ENCODE measurements around the gene ENTPD6. TPM values are rescaled to one million over a fixed set of nuclear protein-coding genes. Genes with fewer than 3 reads are reported as not detected.

Gene ENTPD6
- total and polyA plus RNA-seq, 2 of the 4 experiments (the other 2 are of a cell fraction), result 61.1 to 98.6 TPM

DNA sequence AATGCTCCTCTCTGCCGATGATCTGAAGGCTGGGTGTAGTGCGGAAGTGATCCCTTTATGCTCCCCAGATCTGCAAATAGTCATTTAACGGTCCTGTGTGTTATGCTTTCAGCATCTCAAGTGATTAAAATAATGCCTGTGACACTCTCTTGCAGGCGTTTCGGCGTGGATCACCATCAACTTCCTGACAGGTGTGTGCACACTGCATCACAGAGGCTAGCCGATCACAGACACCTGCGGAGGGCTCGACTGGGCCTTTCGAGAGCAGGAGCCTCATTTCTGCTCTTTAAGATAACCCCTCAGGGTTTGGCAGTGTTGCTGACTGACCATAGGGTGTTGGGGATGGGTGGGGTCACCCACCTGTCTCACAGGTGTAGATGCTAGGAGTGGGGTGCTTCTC is 20.0 kb downstream of the ENTPD6 start:
- no peak overlapping the region for H2AFZ ChIP-seq (replicated peaks; ENCODE audit: low read length, poor library complexity)
- no peak overlapping the region for H4K8ac ChIP-seq (ENCODE audit: low read depth in 2 of 2, low read length in 2 of 2)
- H3K4me3 ChIP-seq (ENCODE audit: insufficient read depth, low read depth, low read length), result no peak overlapping the region
- no peak overlapping the region for H4K5ac ChIP-seq (ENCODE audit: low read depth, low read length)
- H3K4me1 ChIP-seq (ENCODE audit: control insufficient read depth, insufficient read depth, low read length), result no peaks in the 10 kb centered on the region
- no peak overlapping the region for H3K56ac ChIP-seq (ENCODE audit: extremely low read depth, insufficient read depth, low read length)
- no peak overlapping the region for H2BK20ac ChIP-seq (ENCODE audit: low read depth, low read length)
- DNase-seq (no peak), ATAC-seq (ENCODE audit: low read depth) (no peak)
- 0 out of 4 replicates have a peak, but pooled peaks cover 0 to 6% of the 10 kb centered on the region in 2 experiments for H3K79me1 ChIP-seq (ENCODE audit: low read depth in 1 of 2, low read length in 2 of 2)
- no peak overlapping the region for H4K91ac ChIP-seq (ENCODE audit: insufficient read depth, low read depth, low read length)
- 95% methylated on average over 2 of the region's 10 CpGs; no CpG with 5 or more reads in 1 of the 2 experiments for WGBS, 2 experiments (ENCODE audit: extremely low coverage in 2 of 2, insufficient read length in 1 of 2)
- H3K9ac ChIP-seq (ENCODE audit: low read depth, low read length), result no peak overlapping the region
- no peak overlapping the region for H3K14ac ChIP-seq (replicated peaks; ENCODE audit: low read depth, low read length)
- H2BK120ac ChIP-seq (ENCODE audit: low read depth, low read length), result no peak overlapping the region
- H3K9me1 ChIP-seq (ENCODE audit: insufficient read depth, low read length), result no peaks in the 10 kb centered on the region; the same call in 1 of the 2 replicates
- H2BK5ac ChIP-seq (ENCODE audit: low read depth, low read length, poor library complexity, severe bottlenecking), result no peak overlapping the region
- H3K27me3 ChIP-seq (ENCODE audit: control insufficient read depth, insufficient read depth, low read length), result no peaks in the 10 kb centered on the region
- in situ Hi-C loops (cut with MboI; ENCODE audit: low sequenced_read_pairs) (loop anchor here (10.0 kb wide), 2 partner anchors 49 to 169 kb away; no protein-coding TSS in a partner anchor), intact Hi-C loops (cut with micrococcal nuclease) (no loop called here), dilution Hi-C loops (cut with HindIII; ENCODE audit: low sequenced_read_pairs, unreplicated experiment) (no loop called here)
- no peak overlapping the region for H2AK9ac ChIP-seq (replicated peaks; ENCODE audit: low read depth, low read length, poor library complexity)
- no peak overlapping the region for H2BK15ac ChIP-seq (ENCODE audit: low read depth, low read length)
- peaks cover 34% of the 10 kb centered on the region for H3K36me3 ChIP-seq (ENCODE audit: control insufficient read depth, insufficient read depth, low read length)
- no peaks in the 10 kb centered on the region for H3K9me3 ChIP-seq (ENCODE audit: control insufficient read depth, insufficient read depth, low read length)
- H3K4ac ChIP-seq (ENCODE audit: low read depth, low read length), result no peak overlapping the region
- no peak overlapping the region for H3K23ac ChIP-seq (ENCODE audit: low read depth, low read length)
- H4K20me1 ChIP-seq (ENCODE audit: insufficient read depth, low read length), result no peaks in the 10 kb centered on the region
- no TSS peak for BruUV-seq (replicated peaks)
- H2AK5ac ChIP-seq (ENCODE audit: low read depth, low read length), result no peak overlapping the region
- POLR2A ChIA-PET (ENCODE audit: unreplicated experiment), result no interaction called here
- TF ChIP-seq, protein P1, sequence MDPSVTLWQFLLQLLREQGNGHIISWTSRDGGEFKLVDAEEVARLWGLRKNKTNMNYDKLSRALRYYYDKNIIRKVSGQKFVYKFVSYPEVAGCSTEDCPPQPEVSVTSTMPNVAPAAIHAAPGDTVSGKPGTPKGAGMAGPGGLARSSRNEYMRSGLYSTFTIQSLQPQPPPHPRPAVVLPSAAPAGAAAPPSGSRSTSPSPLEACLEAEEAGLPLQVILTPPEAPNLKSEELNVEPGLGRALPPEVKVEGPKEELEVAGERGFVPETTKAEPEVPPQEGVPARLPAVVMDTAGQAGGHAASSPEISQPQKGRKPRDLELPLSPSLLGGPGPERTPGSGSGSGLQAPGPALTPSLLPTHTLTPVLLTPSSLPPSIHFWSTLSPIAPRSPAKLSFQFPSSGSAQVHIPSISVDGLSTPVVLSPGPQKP (IDR thresholded peaks at IDR 0.05; ENCODE audit: borderline replicate concordance, low read depth, low read length), result no peak
- TF ChIP-seq RCOR1 (IDR thresholded peaks at IDR 0.05; ENCODE audit: insufficient replicate concordance, low read length) (no peak), RFX5 (IDR thresholded peaks at IDR 0.05; ENCODE audit: low read depth, low read length) (no peak), CHD1 (IDR thresholded peaks at IDR 0.05; ENCODE audit: low read depth, low read length) (no peak), BHLHE40 (IDR thresholded peaks at IDR 0.05; ENCODE audit: low read depth, low read length) (no peak), MAFK (IDR thresholded peaks at IDR 0.05; ENCODE audit: low read depth, low read length) (no peak), FOS (IDR thresholded peaks at IDR 0.05; ENCODE audit: low read depth, low read length) (no peak), MAZ (IDR thresholded peaks at IDR 0.05; ENCODE audit: borderline replicate concordance, low read depth, low read length) (no peak), MXI1 (IDR thresholded peaks at IDR 0.05; ENCODE audit: borderline replicate concordance, low read depth, low read length) (no peak), RAD21 (IDR thresholded peaks at IDR 0.05; ENCODE audit: low read length) (no peak), CEBPB (IDR thresholded peaks at IDR 0.05; ENCODE audit: low read depth, low read length) (no peak), POLR2A (IDR thresholded peaks at IDR 0.05; ENCODE audit: low read depth, low read length) (no peak), NFE2L2 (IDR thresholded peaks at IDR 0.05; ENCODE audit: low read depth, low read length) (no peak), SMC3 (IDR thresholded peaks at IDR 0.05; ENCODE audit: low read depth, low read length) (no peak)
- TF ChIP-seq, protein P2, sequence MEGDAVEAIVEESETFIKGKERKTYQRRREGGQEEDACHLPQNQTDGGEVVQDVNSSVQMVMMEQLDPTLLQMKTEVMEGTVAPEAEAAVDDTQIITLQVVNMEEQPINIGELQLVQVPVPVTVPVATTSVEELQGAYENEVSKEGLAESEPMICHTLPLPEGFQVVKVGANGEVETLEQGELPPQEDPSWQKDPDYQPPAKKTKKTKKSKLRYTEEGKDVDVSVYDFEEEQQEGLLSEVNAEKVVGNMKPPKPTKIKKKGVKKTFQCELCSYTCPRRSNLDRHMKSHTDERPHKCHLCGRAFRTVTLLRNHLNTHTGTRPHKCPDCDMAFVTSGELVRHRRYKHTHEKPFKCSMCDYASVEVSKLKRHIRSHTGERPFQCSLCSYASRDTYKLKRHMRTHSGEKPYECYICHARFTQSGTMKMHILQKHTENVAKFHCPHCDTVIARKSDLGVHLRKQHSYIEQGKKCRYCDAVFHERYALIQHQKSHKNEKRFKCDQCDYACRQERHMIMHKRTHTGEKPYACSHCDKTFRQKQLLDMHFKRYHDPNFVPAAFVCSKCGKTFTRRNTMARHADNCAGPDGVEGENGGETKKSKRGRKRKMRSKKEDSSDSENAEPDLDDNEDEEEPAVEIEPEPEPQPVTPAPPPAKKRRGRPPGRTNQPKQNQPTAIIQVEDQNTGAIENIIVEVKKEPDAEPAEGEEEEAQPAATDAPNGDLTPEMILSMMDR (conservative IDR thresholded peaks at IDR 0.05; ENCODE audit: low read depth, low read length), result no peak
- TF ChIP-seq, protein P3, sequence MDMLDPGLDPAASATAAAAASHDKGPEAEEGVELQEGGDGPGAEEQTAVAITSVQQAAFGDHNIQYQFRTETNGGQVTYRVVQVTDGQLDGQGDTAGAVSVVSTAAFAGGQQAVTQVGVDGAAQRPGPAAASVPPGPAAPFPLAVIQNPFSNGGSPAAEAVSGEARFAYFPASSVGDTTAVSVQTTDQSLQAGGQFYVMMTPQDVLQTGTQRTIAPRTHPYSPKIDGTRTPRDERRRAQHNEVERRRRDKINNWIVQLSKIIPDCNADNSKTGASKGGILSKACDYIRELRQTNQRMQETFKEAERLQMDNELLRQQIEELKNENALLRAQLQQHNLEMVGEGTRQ (IDR thresholded peaks at IDR 0.05; ENCODE audit: low read depth, low read length), result no peak
- no peak overlapping the region for H3K27ac ChIP-seq (ENCODE audit: insufficient read depth, low read length)
- H3K18ac ChIP-seq (ENCODE audit: low read depth, low read length), result no peak overlapping the region
- H3K4me2 ChIP-seq (ENCODE audit: low read depth, low read length), result no peak overlapping the region
- CTCF ChIA-PET, result no interaction called here

Measured in IMR-90 (cell line).